Lower lobe of right lung (tissue), 2 donors: ENCODE measurements around the gene KCNIP3. TPM values are rescaled to one million over a fixed set of nuclear protein-coding genes. Genes with fewer than 3 reads are reported as not detected.

Experiments used
- ATAC-seq, 2 donors: fragments of 200-7000 bp; cut with Tn5 transposase; one replicate each; pipeline ENCODE4 v1.9.1; 2020 to 2022; ENCODE audit warnings: mild to moderate bottlenecking in 2 of 2, moderate library complexity in 2 of 2
- DNase-seq: peaks from one replicate; pipeline ENCODE4 v3.0.0-alpha.2; 2020
- H3K27ac ChIP-seq: fragments of 200-600 bp; one replicate; pipeline ENCODE4 v1.8.0; 2022
- H3K27me3 ChIP-seq: fragments of 200-600 bp; one replicate; pipeline ENCODE4 v1.8.0; 2022; ENCODE audit warnings: low read depth
- H3K36me3 ChIP-seq: fragments of 200-600 bp; one replicate; pipeline ENCODE4 v1.8.0; 2022; ENCODE audit warnings: mild to moderate bottlenecking
- H3K4me1 ChIP-seq: fragments of 200-600 bp; one replicate; pipeline ENCODE4 v1.8.0; 2022
- H3K4me3 ChIP-seq: fragments of 200-600 bp; one replicate; pipeline ENCODE4 v1.8.0; 2022; ENCODE audit warnings: mild to moderate bottlenecking
- H3K9me3 ChIP-seq: fragments of 200-600 bp; one replicate; pipeline ENCODE4 v1.8.0; 2022
- CTCF ChIP-seq: fragments of 200-600 bp; IDR thresholded peaks from one replicate; pipeline ENCODE4 v1.8.0; 2022; ENCODE audit warnings: antibody characterized with exemption, mild to moderate bottlenecking
- intact Hi-C: fragments of 100-400 bp; cut with DNase I; formaldehyde crosslinking; loops from one replicate; pipeline ENCODE4 v1.11.0; 2022
- total RNA-seq: library from RNA; stranded (reverse); fragmentation: NEBNext Ultra II Directional; extraction: Animal tissue kit (Norgen Biotek cat#: 25700); gene quantifications from one replicate; pipeline ENCODE4 v1.2.1, GENCODE V29; 2021
- donor health status: DM: no; HTN: yes; CAD: no; lungs with severe emphysema.

The KCNIP3 gene
- total RNA-seq, 1 donor from 2014 or later, result 2.6 TPM

GRCh38 chr2:95308426-95308990 is 11.4 kb downstream of the KCNIP3 start:
- Histone ChIP-seq H3K4me1 (peaks cover 6% of the 10 kb centered on the region), H3K4me3 (no peak overlapping the region), H3K27ac (no peak overlapping the region), H3K9me3 (no peaks in the 10 kb centered on the region), H3K36me3 (no peaks in the 10 kb centered on the region), H3K27me3 (no peaks in the 10 kb centered on the region)
- no peak for ATAC-seq
- no peak for DNase-seq
- intact Hi-C loops, result no loop called here
- no peak for TF ChIP-seq CTCF

DNA sequence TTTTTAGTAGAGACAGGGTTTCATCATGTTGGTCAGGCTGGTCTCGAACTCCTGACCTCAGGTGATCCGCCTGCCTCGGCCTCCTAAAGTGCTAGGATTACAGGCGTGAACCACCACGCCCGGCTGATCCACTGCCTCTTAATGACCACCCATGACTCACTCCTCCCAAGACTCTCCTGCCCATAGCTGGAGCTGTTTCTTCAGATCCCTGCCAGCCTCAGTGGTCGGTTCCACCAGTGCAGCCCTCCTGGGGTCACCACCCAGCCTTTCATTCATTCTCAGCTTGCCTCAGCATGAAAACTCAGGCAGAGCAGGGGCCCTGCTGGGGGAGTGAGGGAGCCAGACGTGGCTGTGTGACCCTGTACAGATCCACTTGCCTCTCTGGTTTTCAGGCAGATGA is 12.5 kb downstream of the KCNIP3 start:
- Histone ChIP-seq H3K9me3 (no peaks in the 10 kb centered on the region), H3K36me3 (no peaks in the 10 kb centered on the region), H3K27me3 (no peaks in the 10 kb centered on the region), H3K4me1 (peaks cover 6% of the 10 kb centered on the region), H3K4me3 (no peak overlapping the region), H3K27ac (no peak overlapping the region)
- no peak for TF ChIP-seq CTCF
- intact Hi-C loops, result no loop called here
- ATAC-seq (no peak), DNase-seq (no peak)

DNA sequence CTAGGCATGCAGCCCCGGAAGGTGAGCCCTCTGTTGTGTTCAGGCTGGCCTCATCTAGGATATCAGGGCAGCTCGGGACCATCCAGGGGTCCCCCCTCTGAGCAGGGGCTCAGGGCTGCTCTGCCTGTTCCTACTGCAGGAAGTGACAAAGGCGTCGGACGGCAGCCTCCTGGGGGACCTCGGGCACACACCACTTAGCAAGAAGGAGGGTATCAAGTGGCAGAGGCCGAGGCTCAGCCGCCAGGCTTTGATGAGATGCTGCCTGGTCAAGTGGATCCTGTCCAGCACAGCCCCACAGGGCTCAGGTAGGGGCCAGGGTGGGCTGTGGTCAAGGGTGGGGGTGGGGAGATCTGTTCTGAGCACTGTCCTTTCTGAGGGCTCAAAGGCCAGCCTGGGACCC is 13.1 kb downstream of the KCNIP3 start:
- no peaks in the 10 kb centered on the region for H3K9me3 ChIP-seq
- no peak overlapping the region for H3K4me3 ChIP-seq
- H3K36me3 ChIP-seq, result no peaks in the 10 kb centered on the region
- H3K27me3 ChIP-seq, result no peaks in the 10 kb centered on the region
- H3K4me1 ChIP-seq, result peaks cover under 1% of the 10 kb centered on the region
- intact Hi-C loops, result no loop called here
- TF ChIP-seq CTCF, result no peak
- ATAC-seq, result no peak
- no peak for DNase-seq
- H3K27ac ChIP-seq, result no peak overlapping the region

GRCh38 chr2:95310651-95311050 is 13.5 kb downstream of the KCNIP3 start:
- DNase-seq (no peak), ATAC-seq (no peak)
- Histone ChIP-seq H3K9me3 (no peaks in the 10 kb centered on the region), H3K4me1 (no peaks in the 10 kb centered on the region), H3K27me3 (no peaks in the 10 kb centered on the region), H3K36me3 (no peaks in the 10 kb centered on the region), H3K27ac (no peak overlapping the region), H3K4me3 (no peak overlapping the region)
- no peak for TF ChIP-seq CTCF
- intact Hi-C loops, result no loop called here

- no peaks in the 10 kb centered on the region for H3K4me1 ChIP-seq
- no peak overlapping the region for H3K27ac ChIP-seq
- DNase-seq, result no peak
- no peak overlapping the region for H3K4me3 ChIP-seq
- H3K9me3 ChIP-seq, result no peaks in the 10 kb centered on the region
- intact Hi-C loops, result no loop called here
- no peaks in the 10 kb centered on the region for H3K27me3 ChIP-seq
- no peak for TF ChIP-seq CTCF
- ATAC-seq, result no peak
- no peaks in the 10 kb centered on the region for H3K36me3 ChIP-seq
Observed at GRCh38 chr2:95311815-95312542, 14.8 kb downstream of the KCNIP3 start.
